Measurements from ENCODE around the gene SPOCK1.

Gene SPOCK1

DNA sequence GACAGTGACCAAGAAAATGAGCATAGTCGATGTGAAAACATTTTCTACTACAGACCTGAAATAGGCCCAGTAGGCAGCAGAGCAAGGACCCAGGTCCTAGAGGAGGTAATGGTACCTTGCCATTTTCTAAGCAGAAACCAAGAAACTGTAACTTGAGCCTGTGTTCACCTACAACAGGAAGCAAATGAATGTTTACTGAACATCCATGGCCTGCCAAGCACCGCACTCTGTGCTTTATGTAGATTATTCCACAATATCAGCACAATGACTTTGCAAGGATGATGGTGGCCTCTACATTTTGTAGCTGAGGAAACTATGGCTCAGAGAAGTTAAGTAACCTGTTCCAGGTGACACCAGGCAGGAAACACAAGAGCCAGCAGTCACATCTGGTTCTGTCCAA, 215.3 kb downstream of the SPOCK1 start:
- no peak overlapping the region for H3K4me3 ChIP-seq (ENCODE audit: low read depth in 1 of 5, low read length in 5 of 5)
- no peaks in the 10 kb centered on the region for H3K9me3 ChIP-seq (ENCODE audit: control insufficient read depth in 5 of 5, low read length in 5 of 5)
- H3K27me3 ChIP-seq (ENCODE audit: control insufficient read depth in 5 of 5, insufficient read depth in 4 of 5, low read length in 5 of 5) = peaks cover 0 to 6% (median 0%) of the 10 kb centered on the region in 5 donors
- H3K27ac ChIP-seq (ENCODE audit: low read depth, low read length) = no peak overlapping the region
- H3K4me1 ChIP-seq (ENCODE audit: control insufficient read depth in 5 of 5, insufficient read depth in 5 of 5, low read length in 5 of 5) = no peaks in the 10 kb centered on the region
- H3K36me3 ChIP-seq (ENCODE audit: control insufficient read depth in 5 of 5, insufficient read depth in 5 of 5, low read length in 5 of 5) = no peaks in the 10 kb centered on the region
- no peak overlapping the region for H3K9ac ChIP-seq (ENCODE audit: low read length in 5 of 5)

DNA sequence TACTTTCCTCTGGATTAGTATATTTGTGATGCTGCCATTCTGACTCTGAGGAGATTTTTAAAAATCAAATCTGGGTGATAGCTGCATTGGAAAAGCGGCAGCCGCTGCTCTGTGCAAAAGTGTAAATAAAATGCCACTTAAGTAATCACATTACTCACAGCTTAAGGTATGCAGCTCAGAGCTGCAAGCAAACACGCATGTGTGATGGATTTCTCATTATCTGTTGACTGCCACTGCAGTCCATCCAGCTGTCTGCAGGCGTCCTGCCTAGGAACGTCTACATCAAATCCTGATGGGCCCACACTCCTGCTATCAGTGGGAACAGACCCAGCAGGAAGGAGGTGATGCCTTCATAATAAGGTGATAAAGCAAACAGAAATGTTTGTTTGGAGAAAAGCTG, 216.9 kb downstream of the SPOCK1 start:
- H3K27ac ChIP-seq (ENCODE audit: low read depth, low read length) = no peak overlapping the region

DNA sequence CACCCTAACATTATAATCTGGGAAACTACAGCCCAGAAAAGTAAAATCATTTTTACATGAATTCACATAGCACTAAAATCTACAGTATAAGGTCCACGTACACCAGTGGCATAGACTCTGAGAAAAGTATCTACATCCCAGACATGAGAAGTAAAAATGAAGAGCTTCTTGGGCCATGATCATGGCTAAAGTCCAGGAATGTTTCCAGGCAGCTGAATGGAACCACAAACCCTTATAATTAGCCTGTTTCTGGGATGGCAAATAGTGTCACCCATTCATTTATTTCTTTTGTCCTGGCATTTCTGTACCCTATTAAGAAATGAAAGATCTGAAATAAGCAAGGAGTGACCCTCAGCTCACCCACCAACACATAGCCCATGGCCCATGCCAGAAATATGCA, 217.9 kb downstream of the SPOCK1 start:
- H3K4me1 ChIP-seq (ENCODE audit: control insufficient read depth in 5 of 5, insufficient read depth in 5 of 5, low read length in 5 of 5) = no peaks in the 10 kb centered on the region
- H3K27ac ChIP-seq (ENCODE audit: low read depth, low read length) = no peak overlapping the region
- H3K4me3 ChIP-seq (ENCODE audit: low read depth in 1 of 5, low read length in 5 of 5) = no peak overlapping the region
- H3K9me3 ChIP-seq (ENCODE audit: control insufficient read depth in 5 of 5, low read length in 5 of 5) = no peaks in the 10 kb centered on the region
- H3K9ac ChIP-seq (ENCODE audit: low read length in 5 of 5) = no peak overlapping the region
- no peaks in the 10 kb centered on the region for H3K27me3 ChIP-seq (ENCODE audit: control insufficient read depth in 5 of 5, insufficient read depth in 4 of 5, low read length in 5 of 5)
- no peaks in the 10 kb centered on the region for H3K36me3 ChIP-seq (ENCODE audit: control insufficient read depth in 5 of 5, insufficient read depth in 5 of 5, low read length in 5 of 5)

More for the DNA sequence above, 216.9 kb downstream of the SPOCK1 start:
- no peak overlapping the region for H3K9ac ChIP-seq (ENCODE audit: low read length in 5 of 5)
- H3K4me1 ChIP-seq (ENCODE audit: control insufficient read depth in 5 of 5, insufficient read depth in 5 of 5, low read length in 5 of 5) = no peaks in the 10 kb centered on the region
- no peak overlapping the region for H3K4me3 ChIP-seq (ENCODE audit: low read depth in 1 of 5, low read length in 5 of 5)
- H3K27me3 ChIP-seq (ENCODE audit: control insufficient read depth in 5 of 5, insufficient read depth in 4 of 5, low read length in 5 of 5) = no peaks in the 10 kb centered on the region
- no peaks in the 10 kb centered on the region for H3K9me3 ChIP-seq (ENCODE audit: control insufficient read depth in 5 of 5, low read length in 5 of 5)
- H3K36me3 ChIP-seq (ENCODE audit: control insufficient read depth in 5 of 5, insufficient read depth in 5 of 5, low read length in 5 of 5) = no peaks in the 10 kb centered on the region

DNA sequence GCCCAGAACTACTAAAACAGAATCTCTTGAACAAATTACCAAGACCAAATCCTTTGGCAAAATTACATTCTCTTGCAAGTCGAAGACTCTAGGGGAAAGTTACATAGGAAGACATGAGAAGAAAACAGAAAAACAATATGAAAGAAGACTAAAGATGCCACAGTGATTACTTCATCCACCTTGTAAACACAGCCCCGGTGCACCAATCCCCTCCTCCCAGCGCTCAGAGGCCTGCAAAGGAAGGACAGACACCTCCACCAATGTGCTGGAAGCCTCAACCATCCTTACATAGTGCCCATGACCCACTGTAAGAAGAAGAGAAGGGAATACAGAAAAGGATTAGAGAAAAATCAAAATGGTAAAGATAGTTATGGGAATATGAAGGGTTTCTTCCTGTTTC, 218.5 kb downstream of the SPOCK1 start:
- Histone ChIP-seq H3K27me3 (ENCODE audit: control insufficient read depth in 5 of 5, insufficient read depth in 4 of 5, low read length in 5 of 5) (no peaks in the 10 kb centered on the region), H3K27ac (ENCODE audit: low read depth, low read length) (no peak overlapping the region), H3K9ac (ENCODE audit: low read length in 5 of 5) (no peak overlapping the region), H3K4me3 (ENCODE audit: low read depth in 1 of 5, low read length in 5 of 5) (no peak overlapping the region), H3K9me3 (ENCODE audit: control insufficient read depth in 5 of 5, low read length in 5 of 5) (no peaks in the 10 kb centered on the region), H3K4me1 (ENCODE audit: control insufficient read depth in 5 of 5, insufficient read depth in 5 of 5, low read length in 5 of 5) (no peaks in the 10 kb centered on the region), H3K36me3 (ENCODE audit: control insufficient read depth in 5 of 5, insufficient read depth in 5 of 5, low read length in 5 of 5) (no peaks in the 10 kb centered on the region)

DNA sequence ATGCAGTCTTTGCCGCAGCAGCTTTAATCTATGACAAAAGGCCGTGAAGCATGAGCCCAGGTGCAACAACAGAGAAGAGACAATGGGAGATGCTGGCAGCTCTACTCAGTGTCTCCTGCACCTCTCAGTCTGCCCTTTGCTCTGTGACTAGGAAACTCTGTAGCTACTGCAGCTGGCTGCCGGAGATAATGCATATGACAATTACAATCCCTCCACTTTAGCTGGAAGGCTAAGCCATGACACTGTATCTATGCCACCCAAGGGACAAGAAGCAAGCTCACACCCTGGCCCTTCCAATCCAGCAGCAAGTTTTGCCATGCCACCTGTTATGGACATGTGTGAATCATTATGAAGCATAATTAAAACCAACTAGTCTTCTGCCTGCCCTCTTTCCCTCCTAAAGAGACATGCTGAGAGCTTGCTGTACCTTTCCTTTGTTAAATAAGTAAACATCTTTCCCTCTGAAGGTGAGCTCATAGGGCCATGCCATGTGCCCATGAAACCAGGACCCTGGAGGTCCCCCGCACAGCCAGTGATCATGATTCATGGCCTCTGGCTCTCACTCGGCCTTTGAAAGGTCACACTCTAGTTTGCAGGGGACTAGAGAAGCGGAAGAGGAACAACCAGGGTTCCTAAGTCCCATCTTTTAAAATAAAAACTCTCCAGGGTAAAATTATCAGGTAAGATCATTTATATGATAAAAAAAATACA, 219.4 kb downstream of the SPOCK1 start:
- Histone ChIP-seq H3K4me1 (ENCODE audit: control insufficient read depth in 5 of 5, insufficient read depth in 5 of 5, low read length in 5 of 5) (no peaks in the 10 kb centered on the region), H3K27me3 (ENCODE audit: control insufficient read depth in 5 of 5, insufficient read depth in 4 of 5, low read length in 5 of 5) (no peaks in the 10 kb centered on the region), H3K4me3 (ENCODE audit: low read depth in 1 of 5, low read length in 5 of 5) (no peak overlapping the region), H3K27ac (ENCODE audit: low read depth, low read length) (no peak overlapping the region), H3K36me3 (ENCODE audit: control insufficient read depth in 5 of 5, insufficient read depth in 5 of 5, low read length in 5 of 5) (no peaks in the 10 kb centered on the region), H3K9me3 (ENCODE audit: control insufficient read depth in 5 of 5, low read length in 5 of 5) (no peaks in the 10 kb centered on the region), H3K9ac (ENCODE audit: low read length in 5 of 5) (no peak overlapping the region)

DNA sequence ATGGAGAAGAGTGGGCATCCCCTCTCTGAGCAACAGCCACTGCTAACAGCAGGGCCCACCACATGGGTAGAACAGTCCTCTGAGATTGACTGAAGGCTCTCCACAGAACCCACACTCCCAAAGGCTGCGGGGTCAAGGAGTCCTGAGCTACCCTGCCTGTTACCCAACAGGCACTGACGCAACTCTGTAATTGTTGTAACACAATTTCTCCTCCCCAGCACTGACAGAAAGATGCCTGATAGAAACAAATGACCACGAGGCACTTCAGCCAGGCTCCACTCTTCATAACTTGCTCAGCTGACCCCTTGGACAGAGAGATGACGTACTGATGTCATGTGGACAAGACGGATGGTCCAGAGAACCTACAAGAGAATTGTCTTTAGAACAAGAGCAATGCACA, 220.7 kb downstream of the SPOCK1 start:
- Histone ChIP-seq H3K9me3 (ENCODE audit: control insufficient read depth in 5 of 5, low read length in 5 of 5) (no peaks in the 10 kb centered on the region), H3K4me1 (ENCODE audit: control insufficient read depth in 5 of 5, insufficient read depth in 5 of 5, low read length in 5 of 5) (no peaks in the 10 kb centered on the region), H3K9ac (ENCODE audit: low read length in 5 of 5) (no peak overlapping the region), H3K27ac (ENCODE audit: low read depth, low read length) (no peak overlapping the region), H3K4me3 (ENCODE audit: low read depth in 1 of 5, low read length in 5 of 5) (no peak overlapping the region), H3K36me3 (ENCODE audit: control insufficient read depth in 5 of 5, insufficient read depth in 5 of 5, low read length in 5 of 5) (no peaks in the 10 kb centered on the region), H3K27me3 (ENCODE audit: control insufficient read depth in 5 of 5, insufficient read depth in 4 of 5, low read length in 5 of 5) (no peaks in the 10 kb centered on the region)

DNA sequence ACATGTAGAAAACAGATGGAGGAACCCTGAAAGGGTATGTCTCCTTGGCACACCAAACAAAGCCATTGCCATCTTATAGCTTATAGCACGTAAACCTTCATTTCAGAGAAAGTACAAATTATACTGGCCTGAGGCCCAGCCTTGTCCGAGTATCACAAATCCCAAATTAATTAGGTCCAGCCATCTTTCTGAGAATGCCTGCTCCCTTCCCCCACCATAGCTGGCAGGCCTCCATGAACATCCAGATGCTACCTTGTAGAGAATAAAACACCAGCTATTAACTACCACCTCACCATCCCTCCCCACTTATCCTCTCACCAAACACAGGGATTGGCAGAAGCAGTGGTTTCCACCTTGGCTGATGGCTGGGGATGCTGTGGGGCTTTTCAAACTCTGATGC, 224.0 kb downstream of the SPOCK1 start:
- Histone ChIP-seq H3K36me3 (ENCODE audit: control insufficient read depth in 5 of 5, insufficient read depth in 5 of 5, low read length in 5 of 5) (no peaks in the 10 kb centered on the region), H3K9me3 (ENCODE audit: control insufficient read depth in 5 of 5, low read length in 5 of 5) (no peaks in the 10 kb centered on the region), H3K27me3 (ENCODE audit: control insufficient read depth in 5 of 5, insufficient read depth in 4 of 5, low read length in 5 of 5) (no peaks in the 10 kb centered on the region), H3K27ac (ENCODE audit: low read depth, low read length) (no peak overlapping the region), H3K4me1 (ENCODE audit: control insufficient read depth in 5 of 5, insufficient read depth in 5 of 5, low read length in 5 of 5) (no peaks in the 10 kb centered on the region), H3K4me3 (ENCODE audit: low read depth in 1 of 5, low read length in 5 of 5) (no peak overlapping the region), H3K9ac (ENCODE audit: low read length in 5 of 5) (no peak overlapping the region)

DNA sequence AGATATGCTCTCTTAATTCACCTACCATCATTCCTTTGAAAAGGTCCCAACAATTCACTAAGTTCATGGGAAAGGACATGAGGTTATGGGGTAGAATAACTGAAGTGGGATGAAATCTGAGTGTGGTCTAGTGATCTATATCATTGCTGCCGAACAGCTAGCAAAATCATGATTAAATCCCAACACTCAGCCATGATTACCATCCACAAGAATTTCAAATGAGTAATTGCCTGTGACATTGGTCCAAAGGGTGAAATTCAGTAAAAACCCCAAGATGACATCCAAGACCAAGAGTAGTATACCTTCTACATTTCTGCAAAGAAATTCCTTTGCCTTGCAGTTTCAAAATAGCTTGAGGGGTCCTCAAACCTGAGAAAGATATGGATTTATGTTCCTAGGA, 225.6 kb downstream of the SPOCK1 start:
- H3K9me3 ChIP-seq (ENCODE audit: control insufficient read depth in 5 of 5, low read length in 5 of 5) = no peaks in the 10 kb centered on the region
- no peak overlapping the region for H3K4me3 ChIP-seq (ENCODE audit: low read depth in 1 of 5, low read length in 5 of 5)
- no peaks in the 10 kb centered on the region for H3K27me3 ChIP-seq (ENCODE audit: control insufficient read depth in 5 of 5, insufficient read depth in 4 of 5, low read length in 5 of 5)
- H3K27ac ChIP-seq (ENCODE audit: low read depth, low read length) = no peak overlapping the region
- no peak overlapping the region for H3K9ac ChIP-seq (ENCODE audit: low read length in 5 of 5)
- H3K4me1 ChIP-seq (ENCODE audit: control insufficient read depth in 5 of 5, insufficient read depth in 5 of 5, low read length in 5 of 5) = no peaks in the 10 kb centered on the region
- H3K36me3 ChIP-seq (ENCODE audit: control insufficient read depth in 5 of 5, insufficient read depth in 5 of 5, low read length in 5 of 5) = no peaks in the 10 kb centered on the region

DNA sequence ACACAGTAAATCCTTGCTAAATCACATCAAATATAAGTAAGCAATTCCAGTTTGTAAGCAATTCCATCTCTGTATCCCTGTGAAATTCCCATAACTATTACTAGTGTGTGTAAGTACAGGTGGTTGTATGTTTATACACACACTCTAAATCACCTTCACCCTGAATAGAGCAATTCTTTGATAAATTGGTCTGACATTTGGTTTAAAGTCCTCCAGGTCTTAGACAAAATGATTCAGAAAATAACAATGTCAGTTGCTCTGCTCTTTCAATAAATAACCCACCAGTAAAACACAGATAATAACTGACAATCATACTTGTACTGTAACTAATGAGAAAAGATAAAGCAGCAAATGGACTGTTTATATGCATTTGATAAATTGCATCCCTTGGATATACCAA, 226.3 kb downstream of the SPOCK1 start:
- Histone ChIP-seq H3K4me3 (ENCODE audit: low read depth in 1 of 5, low read length in 5 of 5) (no peak overlapping the region), H3K27ac (ENCODE audit: low read depth, low read length) (no peak overlapping the region), H3K4me1 (ENCODE audit: control insufficient read depth in 5 of 5, insufficient read depth in 5 of 5, low read length in 5 of 5) (no peaks in the 10 kb centered on the region), H3K27me3 (ENCODE audit: control insufficient read depth in 5 of 5, insufficient read depth in 4 of 5, low read length in 5 of 5) (no peaks in the 10 kb centered on the region), H3K36me3 (ENCODE audit: control insufficient read depth in 5 of 5, insufficient read depth in 5 of 5, low read length in 5 of 5) (no peaks in the 10 kb centered on the region), H3K9ac (ENCODE audit: low read length in 5 of 5) (no peak overlapping the region), H3K9me3 (ENCODE audit: control insufficient read depth in 5 of 5, low read length in 5 of 5) (no peaks in the 10 kb centered on the region)

DNA sequence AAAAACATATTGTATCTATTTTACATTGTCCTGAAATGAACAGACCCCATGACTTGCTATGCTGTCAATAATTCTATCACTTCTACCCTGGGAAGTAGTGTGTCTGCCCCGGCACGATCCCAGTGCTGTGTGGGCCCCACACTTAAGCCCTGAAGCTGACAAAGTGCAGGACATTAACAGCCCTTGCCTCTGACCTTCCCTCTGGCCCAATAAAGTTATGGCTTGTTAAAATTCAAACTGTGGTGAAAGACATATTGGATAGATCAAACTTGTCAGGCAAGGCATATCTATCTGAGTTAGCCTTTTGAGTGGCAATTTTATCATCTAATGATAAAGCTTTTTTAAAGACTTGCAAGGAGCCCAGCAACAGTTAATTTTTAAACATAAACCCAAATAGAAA, 229.2 kb downstream of the SPOCK1 start:
- Histone ChIP-seq H3K9ac (ENCODE audit: low read length in 5 of 5) (no peak overlapping the region), H3K27me3 (ENCODE audit: control insufficient read depth in 5 of 5, insufficient read depth in 4 of 5, low read length in 5 of 5) (no peaks in the 10 kb centered on the region), H3K9me3 (ENCODE audit: control insufficient read depth in 5 of 5, low read length in 5 of 5) (no peaks in the 10 kb centered on the region), H3K27ac (ENCODE audit: low read depth, low read length) (no peak overlapping the region), H3K36me3 (ENCODE audit: control insufficient read depth in 5 of 5, insufficient read depth in 5 of 5, low read length in 5 of 5) (no peaks in the 10 kb centered on the region), H3K4me1 (ENCODE audit: control insufficient read depth in 5 of 5, insufficient read depth in 5 of 5, low read length in 5 of 5) (no peaks in the 10 kb centered on the region), H3K4me3 (ENCODE audit: low read depth in 1 of 5, low read length in 5 of 5) (no peak overlapping the region)

DNA sequence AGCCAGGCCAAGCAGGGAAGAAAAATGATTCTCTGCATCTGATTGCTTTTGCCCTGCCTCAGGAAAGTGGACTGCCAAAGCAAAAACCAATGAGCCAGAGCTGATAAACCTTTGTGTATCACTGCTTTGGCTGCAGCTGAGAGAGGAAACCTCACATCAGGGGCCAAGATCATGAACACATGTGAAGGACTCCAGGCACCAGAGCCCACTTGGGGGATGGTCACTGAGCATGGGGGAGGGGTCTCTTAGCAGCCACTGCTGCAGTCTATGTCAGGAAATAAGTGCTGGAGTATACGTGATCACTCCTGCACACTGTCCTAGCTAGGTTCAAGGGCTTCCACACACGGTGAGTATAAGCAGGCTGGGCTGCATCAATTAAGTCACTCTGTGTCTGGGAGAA, 229.9 kb downstream of the SPOCK1 start:
- H3K4me1 ChIP-seq (ENCODE audit: control insufficient read depth in 5 of 5, insufficient read depth in 5 of 5, low read length in 5 of 5) = no peaks in the 10 kb centered on the region
- H3K9ac ChIP-seq (ENCODE audit: low read length in 5 of 5) = no peak overlapping the region
- H3K27me3 ChIP-seq (ENCODE audit: control insufficient read depth in 5 of 5, insufficient read depth in 4 of 5, low read length in 5 of 5) = no peaks in the 10 kb centered on the region
- H3K27ac ChIP-seq (ENCODE audit: low read depth, low read length) = no peak overlapping the region
- H3K36me3 ChIP-seq (ENCODE audit: control insufficient read depth in 5 of 5, insufficient read depth in 5 of 5, low read length in 5 of 5) = no peaks in the 10 kb centered on the region
- H3K9me3 ChIP-seq (ENCODE audit: control insufficient read depth in 5 of 5, low read length in 5 of 5) = no peaks in the 10 kb centered on the region
- H3K4me3 ChIP-seq (ENCODE audit: low read depth in 1 of 5, low read length in 5 of 5) = no peak overlapping the region
